GM12878 (cell line): ENCODE data around the gene AFMID. TPM values are rescaled to one million over a fixed set of nuclear protein-coding genes. Genes with fewer than 3 reads are reported as not detected.

ENCODE experiments used
- CEBPB ChIP-seq, 2 experiments: fragments of 150-350 bp in 1 of 2; IDR thresholded peaks; 2 replicates each; pipeline ENCODE4 v1.6.1; 2012 to 2014; ENCODE audit warnings: low read depth in 2 of 2, low read length in 2 of 2, borderline replicate concordance in 1 of 2, inconsistent platforms in 1 of 2
- CREM ChIP-seq: IDR thresholded peaks from 2 replicates; pipeline ENCODE4 v1.6.1; 2014; ENCODE audit warnings: antibody characterized with exemption, low read depth
- GABPA ChIP-seq: IDR thresholded peaks from 2 replicates; pipeline ENCODE4 v1.6.1; 2014; ENCODE audit warnings: antibody characterized with exemption, low read depth, mild to moderate bottlenecking, inconsistent platforms
- POLR2AphosphoS5 ChIP-seq: IDR thresholded peaks from 2 replicates; pipeline ENCODE4 v1.6.1; 2011; ENCODE audit warnings: mild to moderate bottlenecking, low read length, inconsistent platforms
- RBBP5 ChIP-seq: fragments of 200-600 bp; sonication (generic); conservative IDR thresholded peaks from 2 replicates; pipeline ENCODE4 v1.6.1; 2016
- RELA ChIP-seq: fragments of 450-650 bp; IDR thresholded peaks from 2 replicates; pipeline ENCODE4 v1.8.0; 2014; ENCODE audit warnings: borderline replicate concordance; ENCODE audit not compliant: partially characterized antibody
- SMC3 ChIP-seq: IDR thresholded peaks from 2 replicates; pipeline ENCODE4 v1.6.1; 2011; ENCODE audit warnings: low read length, improper control_type of control experiment, borderline replicate concordance
- YY1 ChIP-seq: IDR thresholded peaks from 2 replicates; pipeline ENCODE4 v1.6.1; 2011; ENCODE audit warnings: low read depth, mild to moderate bottlenecking, low read length
- polyA plus RNA-seq, 11 experiments: library from polyadenylated mRNA; depleted of rRNA in 4 of 11; unstranded in 6 of 11; stranded (reverse) in 5 of 11; fragments of >200 nt; fragmentation: Nextera tagmentation in 4 of 11; fragmentation: Illumina TruSeq in 1 of 11; extraction: Ambion mirVana in 4 of 11; extraction: Trizol in 1 of 11; gene quantifications; 1 replicate in 1 of 11; 2 replicates in 10 of 11; pipeline versions ENCODE4 v1.2.1 to v1.2.3, GENCODE V29; 2011 to 2016; ENCODE audit warnings: inconsistent platforms in 2 of 11, missing spikeins in 2 of 11, low read depth in 1 of 11
- total RNA-seq, 4 experiments: library from RNA; depleted of rRNA in 3 of 4; stranded (reverse); fragments of >200 nt in 3 of 4; fragmentation: Illumina TruSeq in 1 of 4; extraction: Trizol in 1 of 4; gene quantifications; 2 replicates each; pipeline versions ENCODE4 v1.2.1 to v1.2.3, GENCODE V29; 2013 to 2021
- TF ChIP-seq, protein P1 (sequence below): fragments of 450-650 bp; IDR thresholded peaks from 2 replicates; pipeline ENCODE4 v1.6.1; 2014; ENCODE audit warnings: mild to moderate bottlenecking
- TF ChIP-seq, protein P2 (sequence below): fragments of 450-650 bp; IDR thresholded peaks from 2 replicates; pipeline ENCODE4 v1.6.1; 2016; ENCODE audit warnings: mild to moderate bottlenecking, moderate library complexity, borderline replicate concordance
- TF ChIP-seq, protein P3 (sequence below): IDR thresholded peaks from 2 replicates; pipeline ENCODE4 v1.6.1; 2011; ENCODE audit warnings: low read depth, low read length, improper control_type of control experiment, borderline replicate concordance
- TF ChIP-seq, protein P4 (sequence below): fragments of 450-650 bp; IDR thresholded peaks from 2 replicates; pipeline ENCODE4 v1.6.1; 2017; ENCODE audit warnings: antibody characterized with exemption, mild to moderate bottlenecking, moderate library complexity

AFMID gene
- total and polyA plus RNA-seq, 10 of the 15 experiments (the other 5 are each of a cell fraction or from before 2014, with no cell fraction given), result 36.1 to 98.8 (median 51.6) TPM

DNA sequence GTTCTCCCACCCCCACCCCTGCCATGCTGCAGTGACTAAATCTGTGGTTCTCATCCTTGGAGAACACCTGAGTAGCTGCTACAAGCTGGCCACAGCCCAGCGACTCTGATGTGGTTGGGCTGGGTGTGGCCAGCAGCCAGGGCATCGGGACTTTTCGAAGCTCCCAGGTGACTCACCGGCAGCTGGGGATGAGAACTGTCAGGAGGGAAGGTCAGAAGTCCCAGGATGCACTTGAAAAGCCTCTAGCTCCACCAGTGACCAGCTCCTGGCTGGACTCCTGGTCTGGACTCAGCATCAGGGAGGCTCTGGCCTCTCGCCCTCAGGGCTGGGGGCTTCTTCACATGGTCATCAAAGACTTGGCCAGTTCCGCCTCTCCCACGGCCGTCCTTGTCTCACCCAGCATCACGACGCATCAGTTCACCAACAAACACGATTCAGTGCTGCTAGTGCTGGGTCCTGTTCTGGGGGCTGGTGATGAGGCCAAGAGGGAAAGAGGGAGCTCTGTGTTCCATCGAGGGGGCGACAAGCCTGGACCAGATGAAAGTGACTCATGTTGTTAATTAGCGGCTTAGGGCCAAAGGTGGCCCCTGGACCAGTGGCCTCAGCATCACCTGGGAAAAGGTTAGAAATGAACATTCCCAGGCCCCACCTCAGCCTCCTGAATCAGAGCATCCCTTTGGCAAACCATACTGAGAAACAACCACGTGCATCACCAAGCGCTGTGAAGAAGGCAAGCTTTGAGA, 44.9 kb upstream of the AFMID start (continued):
- TF ChIP-seq CEBPB (IDR thresholded peaks at IDR 0.05; ENCODE audit: borderline replicate concordance in 1 of 2, low read depth in 2 of 2, low read length in 2 of 2) (no peak), SMC3 (no peak), CREM (no peak), RBBP5 (no peak), YY1 (no peak), GABPA (no peak), RELA (no peak), POLR2AphosphoS5 (0 out of 2 replicates have a peak, but pooled peaks have one; percentile 5)
- TF ChIP-seq, protein P1, sequence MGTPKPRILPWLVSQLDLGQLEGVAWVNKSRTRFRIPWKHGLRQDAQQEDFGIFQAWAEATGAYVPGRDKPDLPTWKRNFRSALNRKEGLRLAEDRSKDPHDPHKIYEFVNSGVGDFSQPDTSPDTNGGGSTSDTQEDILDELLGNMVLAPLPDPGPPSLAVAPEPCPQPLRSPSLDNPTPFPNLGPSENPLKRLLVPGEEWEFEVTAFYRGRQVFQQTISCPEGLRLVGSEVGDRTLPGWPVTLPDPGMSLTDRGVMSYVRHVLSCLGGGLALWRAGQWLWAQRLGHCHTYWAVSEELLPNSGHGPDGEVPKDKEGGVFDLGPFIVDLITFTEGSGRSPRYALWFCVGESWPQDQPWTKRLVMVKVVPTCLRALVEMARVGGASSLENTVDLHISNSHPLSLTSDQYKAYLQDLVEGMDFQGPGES, result no peak
- TF ChIP-seq, protein P2, sequence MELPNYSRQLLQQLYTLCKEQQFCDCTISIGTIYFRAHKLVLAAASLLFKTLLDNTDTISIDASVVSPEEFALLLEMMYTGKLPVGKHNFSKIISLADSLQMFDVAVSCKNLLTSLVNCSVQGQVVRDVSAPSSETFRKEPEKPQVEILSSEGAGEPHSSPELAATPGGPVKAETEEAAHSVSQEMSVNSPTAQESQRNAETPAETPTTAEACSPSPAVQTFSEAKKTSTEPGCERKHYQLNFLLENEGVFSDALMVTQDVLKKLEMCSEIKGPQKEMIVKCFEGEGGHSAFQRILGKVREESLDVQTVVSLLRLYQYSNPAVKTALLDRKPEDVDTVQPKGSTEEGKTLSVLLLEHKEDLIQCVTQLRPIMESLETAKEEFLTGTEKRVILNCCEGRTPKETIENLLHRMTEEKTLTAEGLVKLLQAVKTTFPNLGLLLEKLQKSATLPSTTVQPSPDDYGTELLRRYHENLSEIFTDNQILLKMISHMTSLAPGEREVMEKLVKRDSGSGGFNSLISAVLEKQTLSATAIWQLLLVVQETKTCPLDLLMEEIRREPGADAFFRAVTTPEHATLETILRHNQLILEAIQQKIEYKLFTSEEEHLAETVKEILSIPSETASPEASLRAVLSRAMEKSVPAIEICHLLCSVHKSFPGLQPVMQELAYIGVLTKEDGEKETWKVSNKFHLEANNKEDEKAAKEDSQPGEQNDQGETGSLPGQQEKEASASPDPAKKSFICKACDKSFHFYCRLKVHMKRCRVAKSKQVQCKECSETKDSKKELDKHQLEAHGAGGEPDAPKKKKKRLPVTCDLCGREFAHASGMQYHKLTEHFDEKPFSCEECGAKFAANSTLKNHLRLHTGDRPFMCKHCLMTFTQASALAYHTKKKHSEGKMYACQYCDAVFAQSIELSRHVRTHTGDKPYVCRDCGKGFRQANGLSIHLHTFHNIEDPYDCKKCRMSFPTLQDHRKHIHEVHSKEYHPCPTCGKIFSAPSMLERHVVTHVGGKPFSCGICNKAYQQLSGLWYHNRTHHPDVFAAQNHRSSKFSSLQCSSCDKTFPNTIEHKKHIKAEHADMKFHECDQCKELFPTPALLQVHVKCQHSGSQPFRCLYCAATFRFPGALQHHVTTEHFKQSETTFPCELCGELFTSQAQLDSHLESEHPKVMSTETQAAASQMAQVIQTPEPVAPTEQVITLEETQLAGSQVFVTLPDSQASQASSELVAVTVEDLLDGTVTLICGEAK, result no peak
- TF ChIP-seq, protein P3, sequence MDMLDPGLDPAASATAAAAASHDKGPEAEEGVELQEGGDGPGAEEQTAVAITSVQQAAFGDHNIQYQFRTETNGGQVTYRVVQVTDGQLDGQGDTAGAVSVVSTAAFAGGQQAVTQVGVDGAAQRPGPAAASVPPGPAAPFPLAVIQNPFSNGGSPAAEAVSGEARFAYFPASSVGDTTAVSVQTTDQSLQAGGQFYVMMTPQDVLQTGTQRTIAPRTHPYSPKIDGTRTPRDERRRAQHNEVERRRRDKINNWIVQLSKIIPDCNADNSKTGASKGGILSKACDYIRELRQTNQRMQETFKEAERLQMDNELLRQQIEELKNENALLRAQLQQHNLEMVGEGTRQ, result no peak
- TF ChIP-seq, protein P4, sequence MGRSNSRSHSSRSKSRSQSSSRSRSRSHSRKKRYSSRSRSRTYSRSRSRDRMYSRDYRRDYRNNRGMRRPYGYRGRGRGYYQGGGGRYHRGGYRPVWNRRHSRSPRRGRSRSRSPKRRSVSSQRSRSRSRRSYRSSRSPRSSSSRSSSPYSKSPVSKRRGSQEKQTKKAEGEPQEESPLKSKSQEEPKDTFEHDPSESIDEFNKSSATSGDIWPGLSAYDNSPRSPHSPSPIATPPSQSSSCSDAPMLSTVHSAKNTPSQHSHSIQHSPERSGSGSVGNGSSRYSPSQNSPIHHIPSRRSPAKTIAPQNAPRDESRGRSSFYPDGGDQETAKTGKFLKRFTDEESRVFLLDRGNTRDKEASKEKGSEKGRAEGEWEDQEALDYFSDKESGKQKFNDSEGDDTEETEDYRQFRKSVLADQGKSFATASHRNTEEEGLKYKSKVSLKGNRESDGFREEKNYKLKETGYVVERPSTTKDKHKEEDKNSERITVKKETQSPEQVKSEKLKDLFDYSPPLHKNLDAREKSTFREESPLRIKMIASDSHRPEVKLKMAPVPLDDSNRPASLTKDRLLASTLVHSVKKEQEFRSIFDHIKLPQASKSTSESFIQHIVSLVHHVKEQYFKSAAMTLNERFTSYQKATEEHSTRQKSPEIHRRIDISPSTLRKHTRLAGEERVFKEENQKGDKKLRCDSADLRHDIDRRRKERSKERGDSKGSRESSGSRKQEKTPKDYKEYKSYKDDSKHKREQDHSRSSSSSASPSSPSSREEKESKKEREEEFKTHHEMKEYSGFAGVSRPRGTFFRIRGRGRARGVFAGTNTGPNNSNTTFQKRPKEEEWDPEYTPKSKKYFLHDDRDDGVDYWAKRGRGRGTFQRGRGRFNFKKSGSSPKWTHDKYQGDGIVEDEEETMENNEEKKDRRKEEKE, result no peak
- TF ChIP-seq, all 136 proteins: peak for 9
